ENCODE results near the gene STAT5B. TPM values are rescaled to one million over a fixed set of nuclear protein-coding genes. Genes with fewer than 3 reads are reported as not detected.
"Not testable (repeated sequence)": the region's sequence is repeated elsewhere in the genome, so short reads cannot be mapped to it uniquely, and the experiment has no call there.

Gene STAT5B
- polyA plus RNA-seq, 3 donors from 2014 or later = 33.9 to 58.3 (median 37.8) TPM

GRCh38 chr17:42312035-42312284 is 35.8 kb upstream of the STAT5B start:
- Mint-ChIP-seq H3K4me3 (peak overlapping the region; percentile 21 to 57 (median 44)), H3K27me3 (ENCODE audit: low read depth in 3 of 3) (peaks cover 0 to 12% (median 3%) of the 10 kb centered on the region in 3 donors), H3K36me3 (peaks cover 1 to 32% (median 13%) of the 10 kb centered on the region in 3 donors), H3K9me3 (no peaks in the 10 kb centered on the region), H3K27ac (peak overlapping the region in 4 of 6 donors; percentile 53 to 74 (median 64)), H3K4me1 (peaks cover 17 to 26% of the 10 kb centered on the region in 2 donors)
- DNase-seq = no peak

GRCh38 chr17:42311240-42312034 is 35.2 kb upstream of the STAT5B start:
- peak overlapping the region; percentile 21 to 53 (median 40) for H3K4me3 Mint-ChIP-seq
- H3K9me3 Mint-ChIP-seq = no peaks in the 10 kb centered on the region
- peaks cover 3 to 28% (median 10%) of the 10 kb centered on the region in 3 donors for H3K36me3 Mint-ChIP-seq
- H3K4me1 Mint-ChIP-seq = peaks cover 17 to 26% of the 10 kb centered on the region in 2 donors
- peaks cover 0 to 12% (median 3%) of the 10 kb centered on the region in 3 donors for H3K27me3 Mint-ChIP-seq (ENCODE audit: low read depth in 3 of 3)
- DNase-seq = no peak
- H3K27ac Mint-ChIP-seq = peak overlapping the region in 5 of 6 donors; percentile 3 to 74 (median 57)

- Mint-ChIP-seq H3K27me3 (ENCODE audit: low read depth in 3 of 3) (peaks cover 0 to 13% (median 3%) of the 10 kb centered on the region in 3 donors), H3K36me3 (peaks cover 7 to 32% (median 10%) of the 10 kb centered on the region in 3 donors), H3K4me3 (no peak overlapping the region)
Measured at GRCh38 chr17:42310787-42311215, 34.6 kb upstream of the STAT5B start.

GRCh38 chr17:42309986-42310786 is 34.0 kb upstream of the STAT5B start:
- Mint-ChIP-seq H3K27me3 (ENCODE audit: low read depth in 3 of 3) (peaks cover 0 to 13% (median 3%) of the 10 kb centered on the region in 3 donors), H3K4me3 (no peak overlapping the region), H3K36me3 (peaks cover 7 to 26% (median 10%) of the 10 kb centered on the region in 3 donors), H3K4me1 (peaks cover 13 to 21% of the 10 kb centered on the region in 2 donors), H3K9me3 (no peaks in the 10 kb centered on the region), H3K27ac (peak overlapping the region in 2 of 6 donors; percentile 2 to 64)
- no peak for DNase-seq

More at GRCh38 chr17:42310787-42311215, 34.6 kb upstream of the STAT5B start:
- peak overlapping the region in 1 of 6 donors; percentile 40 for H3K27ac Mint-ChIP-seq
- H3K9me3 Mint-ChIP-seq = no peaks in the 10 kb centered on the region
- DNase-seq = no peak
- peaks cover 17 to 26% of the 10 kb centered on the region in 2 donors for H3K4me1 Mint-ChIP-seq

- Mint-ChIP-seq H3K9me3 (no peaks in the 10 kb centered on the region), H3K27ac (peak overlapping the region in 3 of 6 donors; percentile 2 to 39 (median 30)), H3K4me1 (peaks cover 12 to 20% of the 10 kb centered on the region in 2 donors), H3K36me3 (peaks cover 7 to 29% (median 10%) of the 10 kb centered on the region in 3 donors), H3K27me3 (ENCODE audit: low read depth in 3 of 3) (peaks cover 2 to 13% (median 3%) of the 10 kb centered on the region in 3 donors), H3K4me3 (no peak overlapping the region)
- no peak for DNase-seq
Measured at GRCh38 chr17:42309142-42309541, 33.0 kb upstream of the STAT5B start.

- no peak for DNase-seq
- peaks cover 2 to 13% (median 3%) of the 10 kb centered on the region in 3 donors for H3K27me3 Mint-ChIP-seq (ENCODE audit: low read depth in 3 of 3)
- no peaks in the 10 kb centered on the region for H3K9me3 Mint-ChIP-seq
- H3K27ac Mint-ChIP-seq = no peak overlapping the region
- peaks cover 12 to 13% of the 10 kb centered on the region in 2 donors for H3K4me1 Mint-ChIP-seq
- peaks cover 10 to 33% (median 16%) of the 10 kb centered on the region in 3 donors for H3K36me3 Mint-ChIP-seq
- H3K4me3 Mint-ChIP-seq = no peak overlapping the region
Measured at GRCh38 chr17:42308446-42308845, 32.3 kb upstream of the STAT5B start.

- H3K9me3 Mint-ChIP-seq = no peaks in the 10 kb centered on the region
- no peak for DNase-seq
- no peak overlapping the region for H3K27ac Mint-ChIP-seq
- H3K4me1 Mint-ChIP-seq = peaks cover 9 to 11% of the 10 kb centered on the region in 2 donors
- H3K4me3 Mint-ChIP-seq = no peak overlapping the region
- peaks cover 15 to 37% (median 16%) of the 10 kb centered on the region in 3 donors for H3K36me3 Mint-ChIP-seq
- peaks cover 2 to 15% (median 3%) of the 10 kb centered on the region in 3 donors for H3K27me3 Mint-ChIP-seq (ENCODE audit: low read depth in 3 of 3)
Measured at GRCh38 chr17:42307362-42307927, 31.3 kb upstream of the STAT5B start.

- no peak for DNase-seq
- H3K27ac Mint-ChIP-seq = no peak overlapping the region
- H3K4me3 Mint-ChIP-seq = no peak overlapping the region
- H3K27me3 Mint-ChIP-seq (ENCODE audit: low read depth in 3 of 3) = peaks cover 2 to 9% (median 5%) of the 10 kb centered on the region in 3 donors
- peaks cover 20 to 48% (median 23%) of the 10 kb centered on the region in 3 donors for H3K36me3 Mint-ChIP-seq
- peaks cover 2% of the 10 kb centered on the region in 2 donors for H3K4me1 Mint-ChIP-seq
- H3K9me3 Mint-ChIP-seq = no peaks in the 10 kb centered on the region
Measured at GRCh38 chr17:42306385-42306667, 30.1 kb upstream of the STAT5B start.

- H3K36me3 Mint-ChIP-seq = peaks cover 19 to 50% (median 25%) of the 10 kb centered on the region in 3 donors
- DNase-seq = no peak
- H3K4me1 Mint-ChIP-seq = no peaks in the 10 kb centered on the region
- no peaks in the 10 kb centered on the region for H3K9me3 Mint-ChIP-seq
- H3K27me3 Mint-ChIP-seq (ENCODE audit: low read depth in 3 of 3) = peaks cover 2 to 8% (median 5%) of the 10 kb centered on the region in 3 donors
- H3K27ac Mint-ChIP-seq = peak overlapping the region in 1 of 6 donors; percentile 57
- no peak overlapping the region for H3K4me3 Mint-ChIP-seq
Measured at GRCh38 chr17:42305543-42306384, 29.6 kb upstream of the STAT5B start.

GRCh38 chr17:42305031-42305330 is 28.8 kb upstream of the STAT5B start:
- H3K27ac Mint-ChIP-seq; H3K27me3 Mint-ChIP-seq (ENCODE audit: low read depth in 3 of 3): not testable (repeated sequence)
- peaks cover 16 to 45% (median 25%) of the 10 kb centered on the region in 3 donors for H3K36me3 Mint-ChIP-seq

GRCh38 chr17:42304187-42305030 is 28.2 kb upstream of the STAT5B start:
- Mint-ChIP-seq H3K27ac (no peak overlapping the region), H3K36me3 (peaks cover 10 to 42% (median 25%) of the 10 kb centered on the region in 3 donors), H3K4me3 (no peak overlapping the region)

More at GRCh38 chr17:42305031-42305330, 28.8 kb upstream of the STAT5B start:
- not testable (repeated sequence) for H3K9me3 Mint-ChIP-seq, H3K4me3 Mint-ChIP-seq, H3K4me1 Mint-ChIP-seq, DNase-seq

GRCh38 chr17:42303694-42304093 is 27.5 kb upstream of the STAT5B start:
- Mint-ChIP-seq H3K36me3 (peaks cover 10 to 42% (median 25%) of the 10 kb centered on the region in 3 donors), H3K27me3 (ENCODE audit: low read depth in 3 of 3) (peaks cover 2 to 7% (median 2%) of the 10 kb centered on the region in 3 donors), H3K9me3 (no peaks in the 10 kb centered on the region), H3K4me3 (no peak overlapping the region), H3K27ac (peak overlapping the region in 1 of 6 donors; percentile 74), H3K4me1 (no peaks in the 10 kb centered on the region)
- no peak for DNase-seq

More at GRCh38 chr17:42304187-42305030, 28.2 kb upstream of the STAT5B start:
- no peaks in the 10 kb centered on the region for H3K9me3 Mint-ChIP-seq
- H3K4me1 Mint-ChIP-seq = no peaks in the 10 kb centered on the region
- DNase-seq = no peak
- peaks cover 2 to 7% (median 4%) of the 10 kb centered on the region in 3 donors for H3K27me3 Mint-ChIP-seq (ENCODE audit: low read depth in 3 of 3)

Data from immature natural killer cell (primary cell).